IPS-15b (cell line): ENCODE data around the gene FAM184A.
"Not testable (repeated sequence)": the region's sequence is repeated elsewhere in the genome, so short reads cannot be mapped to it uniquely, and the experiment has no call there.

ENCODE experiments used
- H3K27me3 ChIP-seq: one replicate; pipeline ENCODE4 v1.6.1; 2013; ENCODE audit warnings: low read length; ENCODE audit not compliant: control insufficient read depth, insufficient read depth
- H3K36me3 ChIP-seq: one replicate; pipeline ENCODE4 v1.6.1; 2013; ENCODE audit warnings: low read length; ENCODE audit not compliant: control insufficient read depth, insufficient read depth
- H3K4me1 ChIP-seq: one replicate; pipeline ENCODE4 v1.6.1; 2013; ENCODE audit warnings: mild to moderate bottlenecking, low read length; ENCODE audit not compliant: control insufficient read depth, insufficient read depth
- H3K4me3 ChIP-seq: one replicate; pipeline ENCODE4 v1.5.1; 2013; ENCODE audit warnings: low read depth, low read length
- H3K9ac ChIP-seq: one replicate; pipeline ENCODE4 v1.6.1; 2013; ENCODE audit warnings: low read depth, mild to moderate bottlenecking, low read length
- H3K9me3 ChIP-seq: one replicate; pipeline ENCODE4 v1.6.1; 2013; ENCODE audit warnings: mild to moderate bottlenecking, low read length; ENCODE audit not compliant: control insufficient read depth, insufficient read depth

FAM184A gene

GRCh38 chr6:119026822-119027221 lies 51.6 kb downstream of the FAM184A start:
- H3K4me3 ChIP-seq = peak overlapping the region; percentile 9
- no peak overlapping the region for H3K9ac ChIP-seq
- peaks cover 11% of the 10 kb centered on the region for H3K27me3 ChIP-seq
- peaks cover 41% of the 10 kb centered on the region for H3K4me1 ChIP-seq
- H3K9me3 ChIP-seq = no peaks in the 10 kb centered on the region
- H3K36me3 ChIP-seq = no peaks in the 10 kb centered on the region

GRCh38 chr6:119025793-119026192 lies 52.7 kb downstream of the FAM184A start:
- H3K4me1 ChIP-seq = peaks cover 41% of the 10 kb centered on the region
- no peaks in the 10 kb centered on the region for H3K36me3 ChIP-seq
- no peak overlapping the region for H3K9ac ChIP-seq
- H3K4me3 ChIP-seq = no peak overlapping the region
- no peaks in the 10 kb centered on the region for H3K9me3 ChIP-seq
- H3K27me3 ChIP-seq = peaks cover 11% of the 10 kb centered on the region

- Histone ChIP-seq H3K4me3 (no peak overlapping the region), H3K9me3 (no peaks in the 10 kb centered on the region), H3K27me3 (peaks cover 10% of the 10 kb centered on the region), H3K36me3 (no peaks in the 10 kb centered on the region), H3K4me1 (peaks cover 41% of the 10 kb centered on the region), H3K9ac (no peak overlapping the region)
Measured at GRCh38 chr6:119024111-119024510, 54.4 kb downstream of the FAM184A start.

DNA sequence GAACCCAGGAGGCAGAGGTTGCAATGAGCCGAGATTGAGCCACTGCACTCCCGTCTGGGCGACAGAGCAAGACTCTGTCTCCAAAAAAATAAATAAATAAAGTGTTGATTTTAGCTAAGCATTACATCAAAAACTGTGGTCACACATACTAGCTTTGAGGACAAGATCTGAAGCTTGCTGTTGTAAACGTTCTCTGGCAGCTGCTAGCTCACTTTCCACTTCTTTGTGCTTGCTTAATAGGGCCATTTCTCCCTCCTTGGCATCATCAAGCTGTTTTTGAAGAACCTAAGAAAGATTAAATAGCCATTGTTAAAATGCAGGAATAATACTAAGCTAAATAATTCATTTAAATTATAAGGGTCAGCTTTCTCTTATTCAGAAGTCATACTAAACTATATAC lies 55.7 kb downstream of the FAM184A start:
- Histone ChIP-seq H3K4me1 (peaks cover 28% of the 10 kb centered on the region), H3K9ac (no peak overlapping the region), H3K27me3 (peaks cover 3% of the 10 kb centered on the region), H3K4me3 (no peak overlapping the region), H3K36me3 (no peaks in the 10 kb centered on the region), H3K9me3 (no peaks in the 10 kb centered on the region)

DNA sequence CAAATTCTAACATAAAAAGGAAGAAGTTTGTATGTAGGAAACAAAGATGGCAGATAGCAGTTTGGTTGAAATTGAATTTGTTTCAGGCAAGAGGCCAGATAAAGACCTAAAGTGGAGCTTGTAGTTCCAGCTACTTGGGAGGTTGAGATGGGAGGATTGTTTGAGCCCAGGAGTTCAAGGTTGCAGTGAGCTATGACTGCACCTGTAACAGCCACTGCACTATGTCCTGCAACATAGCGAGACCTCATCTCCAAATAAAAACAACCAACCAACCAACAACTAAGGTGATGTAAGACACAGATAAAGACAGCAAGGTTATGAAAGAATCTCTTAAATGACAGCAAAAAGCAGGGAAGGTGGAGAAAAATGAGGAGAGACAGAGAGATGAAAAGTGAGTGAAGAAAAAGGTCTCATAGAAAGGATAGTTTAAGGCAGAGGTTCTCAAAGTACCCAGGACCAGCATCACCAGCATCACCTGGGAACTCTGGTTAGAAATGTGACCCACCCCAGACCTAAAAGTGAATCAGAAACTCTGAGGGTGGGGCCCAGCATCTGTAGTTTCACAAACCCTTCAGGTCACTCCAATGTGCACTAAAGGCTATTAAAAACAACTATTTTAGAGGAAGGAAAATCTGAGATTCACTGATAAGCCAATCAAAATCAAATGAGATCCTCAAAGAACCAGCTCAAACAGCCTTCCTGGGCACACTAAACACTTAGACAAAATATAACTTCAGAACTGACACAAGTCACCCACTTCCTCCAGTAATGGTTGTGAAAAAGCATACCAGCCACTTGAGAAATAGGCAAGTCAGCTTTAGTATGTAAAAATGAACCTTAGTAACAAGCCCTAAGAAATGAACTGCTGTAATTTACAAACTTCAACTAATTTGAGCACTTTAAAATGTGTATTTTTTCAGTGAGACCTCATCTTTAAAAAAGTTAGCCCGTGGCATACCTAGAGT lies 57.6 kb downstream of the FAM184A start:
- Histone ChIP-seq H3K36me3 (no peaks in the 10 kb centered on the region), H3K4me1 (peaks cover 13% of the 10 kb centered on the region), H3K9ac (no peak overlapping the region)

GRCh38 chr6:119015165-119015564 lies 63.3 kb downstream of the FAM184A start:
- not testable (repeated sequence) for H3K9ac ChIP-seq, H3K27me3 ChIP-seq, H3K4me3 ChIP-seq, H3K9me3 ChIP-seq, H3K36me3 ChIP-seq, H3K4me1 ChIP-seq

More for the DNA sequence above, 57.6 kb downstream of the FAM184A start:
- Histone ChIP-seq H3K9me3 (no peaks in the 10 kb centered on the region), H3K4me3 (no peak overlapping the region), H3K27me3 (peaks cover 3% of the 10 kb centered on the region)

DNA sequence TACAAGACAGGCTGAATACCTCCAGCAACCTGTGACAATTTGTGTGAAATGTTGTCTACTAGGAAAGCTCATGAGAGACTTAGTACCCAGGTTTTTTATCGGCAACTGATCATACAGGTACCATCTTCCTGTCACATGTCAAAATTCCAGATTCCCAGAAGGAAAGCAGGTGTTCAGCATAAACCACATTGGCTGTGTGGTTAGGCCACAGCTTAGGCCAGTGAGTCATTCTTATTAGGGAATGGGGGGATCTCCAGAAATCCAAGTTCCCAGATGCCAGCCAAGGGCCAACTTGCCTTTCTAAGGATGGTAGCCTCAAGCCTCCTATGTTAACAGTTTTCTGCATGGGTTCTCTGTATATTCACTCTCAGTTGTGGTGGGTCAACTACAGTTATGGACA lies 65.9 kb downstream of the FAM184A start:
- Histone ChIP-seq H3K9ac (no peak overlapping the region), H3K4me3 (no peak overlapping the region), H3K27me3 (no peaks in the 10 kb centered on the region), H3K9me3 (no peaks in the 10 kb centered on the region), H3K4me1 (no peaks in the 10 kb centered on the region), H3K36me3 (no peaks in the 10 kb centered on the region)

GRCh38 chr6:119009266-119009665 lies 69.2 kb downstream of the FAM184A start:
- not testable (repeated sequence) for H3K9me3 ChIP-seq, H3K9ac ChIP-seq, H3K27me3 ChIP-seq, H3K4me1 ChIP-seq, H3K4me3 ChIP-seq, H3K36me3 ChIP-seq

DNA sequence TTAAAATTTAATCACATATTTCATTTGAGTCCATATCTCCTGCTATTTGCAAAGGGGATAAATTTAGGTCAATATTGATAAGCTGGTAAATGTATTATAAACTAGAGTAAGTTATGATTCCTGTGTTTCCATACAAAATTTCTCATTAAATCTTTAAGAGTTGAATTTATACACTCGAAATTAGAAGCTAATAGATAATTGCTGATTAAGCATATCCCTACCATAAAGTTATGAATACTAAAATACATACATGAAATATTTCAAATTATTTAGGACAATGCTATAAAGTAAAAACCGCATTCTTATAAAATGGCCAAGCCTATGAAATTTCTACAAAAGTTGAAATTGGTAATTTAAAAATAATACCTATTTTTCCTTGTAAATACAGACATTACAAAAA lies 71.5 kb downstream of the FAM184A start:
- Histone ChIP-seq H3K4me3 (no peak overlapping the region), H3K9me3 (no peaks in the 10 kb centered on the region), H3K4me1 (no peaks in the 10 kb centered on the region), H3K27me3 (no peaks in the 10 kb centered on the region), H3K9ac (no peak overlapping the region), H3K36me3 (no peaks in the 10 kb centered on the region)

DNA sequence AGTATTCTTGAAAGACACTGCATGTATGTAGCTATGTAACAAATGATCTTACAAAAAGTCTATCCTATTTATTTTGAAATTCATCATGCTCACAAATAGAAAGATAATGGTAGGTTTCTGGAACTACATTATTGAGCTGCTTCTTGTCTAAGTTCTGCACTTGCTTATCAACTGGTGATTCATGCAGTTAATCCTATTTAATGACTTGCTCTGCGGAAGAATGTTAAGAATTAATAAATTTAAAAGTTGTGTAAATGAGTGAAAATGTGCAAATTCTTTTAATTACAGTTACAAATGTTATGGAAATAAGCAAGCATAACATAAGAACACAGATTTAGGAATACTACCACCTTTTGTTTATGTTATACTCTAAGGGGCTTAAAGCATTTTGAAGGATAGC lies 76.4 kb downstream of the FAM184A start:
- no peak overlapping the region for H3K4me3 ChIP-seq
- H3K27me3 ChIP-seq = no peaks in the 10 kb centered on the region
- no peaks in the 10 kb centered on the region for H3K4me1 ChIP-seq
- H3K9ac ChIP-seq = no peak overlapping the region
- H3K36me3 ChIP-seq = no peaks in the 10 kb centered on the region
- no peaks in the 10 kb centered on the region for H3K9me3 ChIP-seq

- no peak overlapping the region for H3K4me3 ChIP-seq
- H3K9me3 ChIP-seq = no peaks in the 10 kb centered on the region
- no peaks in the 10 kb centered on the region for H3K36me3 ChIP-seq
- no peaks in the 10 kb centered on the region for H3K27me3 ChIP-seq
- no peaks in the 10 kb centered on the region for H3K4me1 ChIP-seq
- no peak overlapping the region for H3K9ac ChIP-seq
Measured at GRCh38 chr6:118999494-119000040, 78.9 kb downstream of the FAM184A start.

DNA sequence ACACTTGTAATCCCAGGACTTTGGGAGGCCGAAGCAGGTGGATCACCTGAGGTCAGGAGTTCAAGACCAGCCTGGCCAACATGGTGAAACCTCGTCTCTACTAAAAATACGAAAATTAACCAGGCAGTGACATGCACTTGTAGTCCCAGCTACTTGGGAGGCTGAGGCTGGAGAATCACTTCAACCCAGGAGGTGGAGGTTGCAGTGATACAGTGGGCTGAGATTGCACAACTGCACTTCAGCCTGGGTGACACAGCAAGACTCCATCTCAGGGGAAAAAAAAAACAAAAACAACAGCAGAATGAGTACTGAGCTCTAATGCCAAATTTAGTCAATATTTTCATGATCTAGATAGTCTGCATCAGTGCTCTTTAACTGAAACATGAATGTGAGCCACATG lies 81.0 kb downstream of the FAM184A start:
- H3K27me3 ChIP-seq, H3K4me3 ChIP-seq, H3K36me3 ChIP-seq, H3K9me3 ChIP-seq, H3K9ac ChIP-seq, H3K4me1 ChIP-seq: not testable (repeated sequence)
